Liver (tissue), 3 donors: ENCODE data around the gene MBD6.

Experiments used
- ATF3 ChIP-seq: IDR thresholded peaks from 2 replicates; pipeline ENCODE4 v1.6.1; 2016; ENCODE audit warnings: antibody characterized with exemption
- FOXA1 ChIP-seq: IDR thresholded peaks from 2 replicates; pipeline ENCODE4 v1.6.1; 2016; ENCODE audit warnings: antibody characterized with exemption
- TAF1 ChIP-seq: conservative IDR thresholded peaks from 2 replicates; pipeline ENCODE4 v1.6.1; 2016; ENCODE audit warnings: antibody characterized with exemption, mild to moderate bottlenecking
- TF ChIP-seq, protein P1 (sequence below): fragments of 150-350 bp; IDR thresholded peaks from 2 replicates; pipeline ENCODE4 v1.5.1; 2017; ENCODE audit warnings: improper control_type of control experiment, low read depth, low read length; ENCODE audit not compliant: missing input control
- donor health status: healthy.
- donor health status: healthy.

GRCh38 chr12:57547288-57548012 is 24.8 kb downstream of the MBD6 start:
- TF ChIP-seq, protein P1, sequence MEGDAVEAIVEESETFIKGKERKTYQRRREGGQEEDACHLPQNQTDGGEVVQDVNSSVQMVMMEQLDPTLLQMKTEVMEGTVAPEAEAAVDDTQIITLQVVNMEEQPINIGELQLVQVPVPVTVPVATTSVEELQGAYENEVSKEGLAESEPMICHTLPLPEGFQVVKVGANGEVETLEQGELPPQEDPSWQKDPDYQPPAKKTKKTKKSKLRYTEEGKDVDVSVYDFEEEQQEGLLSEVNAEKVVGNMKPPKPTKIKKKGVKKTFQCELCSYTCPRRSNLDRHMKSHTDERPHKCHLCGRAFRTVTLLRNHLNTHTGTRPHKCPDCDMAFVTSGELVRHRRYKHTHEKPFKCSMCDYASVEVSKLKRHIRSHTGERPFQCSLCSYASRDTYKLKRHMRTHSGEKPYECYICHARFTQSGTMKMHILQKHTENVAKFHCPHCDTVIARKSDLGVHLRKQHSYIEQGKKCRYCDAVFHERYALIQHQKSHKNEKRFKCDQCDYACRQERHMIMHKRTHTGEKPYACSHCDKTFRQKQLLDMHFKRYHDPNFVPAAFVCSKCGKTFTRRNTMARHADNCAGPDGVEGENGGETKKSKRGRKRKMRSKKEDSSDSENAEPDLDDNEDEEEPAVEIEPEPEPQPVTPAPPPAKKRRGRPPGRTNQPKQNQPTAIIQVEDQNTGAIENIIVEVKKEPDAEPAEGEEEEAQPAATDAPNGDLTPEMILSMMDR: no peak
- TF ChIP-seq FOXA1 (no peak), TAF1 (no peak), ATF3 (no peak)
